GM13976 (cell line): Measurements from ENCODE around the gene SH3RF3.
A peak's percentile ranks its signal among the peaks of the same experiment; 100 is the strongest.

Source experiments
- DNase-seq: peaks from one replicate; pipeline ENCODE4 v3.0.0; 2012; ENCODE audit warnings: low spot score
- CTCF ChIP-seq: IDR thresholded peaks from 2 replicates; pipeline ENCODE4 v1.5.1; 2012; ENCODE audit warnings: borderline replicate concordance, mild to moderate bottlenecking; ENCODE audit not compliant: insufficient read depth; ENCODE audit errors: extremely low read depth, missing control alignments, control extremely low read depth
- in situ Hi-C: fragments of 300-500 bp; cut with MboI; formaldehyde crosslinking; loops from one replicate; pipeline ENCODE4 v1.12.0; 2022; ENCODE audit warnings: low sequenced_read_pairs, mixed read lengths, inconsistent platforms; ENCODE audit not compliant: unreplicated experiment

The SH3RF3 gene

GRCh38 chr2:109511168-109511567 lies 382.2 kb downstream of the SH3RF3 start:
- DNase-seq = no peak
- no peak for TF ChIP-seq CTCF
- in situ Hi-C loops = no loop called here

GRCh38 chr2:109512076-109512475 lies 383.1 kb downstream of the SH3RF3 start:
- no peak for DNase-seq
- in situ Hi-C loops = no loop called here

GRCh38 chr2:109513230-109513629 lies 384.2 kb downstream of the SH3RF3 start:
- in situ Hi-C loops = no loop called here

More at GRCh38 chr2:109512076-109512475, 383.1 kb downstream of the SH3RF3 start:
- TF ChIP-seq CTCF = no peak

GRCh38 chr2:109513749-109514588 lies 385.0 kb downstream of the SH3RF3 start:
- in situ Hi-C loops = no loop called here
- DNase-seq = peak; percentile 79
- no peak for TF ChIP-seq CTCF

More at GRCh38 chr2:109513230-109513629, 384.2 kb downstream of the SH3RF3 start:
- DNase-seq = no peak
- TF ChIP-seq CTCF = no peak

GRCh38 chr2:109514857-109515256 lies 385.9 kb downstream of the SH3RF3 start:
- no peak for DNase-seq
- in situ Hi-C loops = no loop called here
- no peak for TF ChIP-seq CTCF

GRCh38 chr2:109516445-109517117 lies 387.6 kb downstream of the SH3RF3 start:
- TF ChIP-seq CTCF = peak; percentile 66
- in situ Hi-C loops = no loop called here
- DNase-seq = peak; percentile 84
